DMS79 (cell line): ENCODE results near the gene MRM3.
"Not testable (repeated sequence)": the region's sequence is repeated elsewhere in the genome, so short reads cannot be mapped to it uniquely, and the experiment has no call there.

Experiments
- DNase-seq: peaks from one replicate; lab custom pipeline; 2025; lab: John Stamatoyannopoulos, UW

Gene MRM3, protein sequence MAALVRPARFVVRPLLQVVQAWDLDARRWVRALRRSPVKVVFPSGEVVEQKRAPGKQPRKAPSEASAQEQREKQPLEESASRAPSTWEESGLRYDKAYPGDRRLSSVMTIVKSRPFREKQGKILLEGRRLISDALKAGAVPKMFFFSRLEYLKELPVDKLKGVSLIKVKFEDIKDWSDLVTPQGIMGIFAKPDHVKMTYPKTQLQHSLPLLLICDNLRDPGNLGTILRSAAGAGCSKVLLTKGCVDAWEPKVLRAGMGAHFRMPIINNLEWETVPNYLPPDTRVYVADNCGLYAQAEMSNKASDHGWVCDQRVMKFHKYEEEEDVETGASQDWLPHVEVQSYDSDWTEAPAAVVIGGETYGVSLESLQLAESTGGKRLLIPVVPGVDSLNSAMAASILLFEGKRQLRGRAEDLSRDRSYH

GRCh38 chr17:781805-782731 is at the start of gene MRM3, which contains the start of gene GLOD4:
TSS of gene MRM3 (plus strand) at chr17:782353. CDS start at chr17:782379, 26 bp downstream.
TSS of gene GLOD4 (minus strand) at chr17:782280. CDS start at chr17:782255, 25 bp downstream.
- peak; percentile 12 for DNase-seq

- no peak for DNase-seq
These were observed 49.0 kb upstream of the MRM3 start for GRCh38 chr17:732902-733720.

DNA sequence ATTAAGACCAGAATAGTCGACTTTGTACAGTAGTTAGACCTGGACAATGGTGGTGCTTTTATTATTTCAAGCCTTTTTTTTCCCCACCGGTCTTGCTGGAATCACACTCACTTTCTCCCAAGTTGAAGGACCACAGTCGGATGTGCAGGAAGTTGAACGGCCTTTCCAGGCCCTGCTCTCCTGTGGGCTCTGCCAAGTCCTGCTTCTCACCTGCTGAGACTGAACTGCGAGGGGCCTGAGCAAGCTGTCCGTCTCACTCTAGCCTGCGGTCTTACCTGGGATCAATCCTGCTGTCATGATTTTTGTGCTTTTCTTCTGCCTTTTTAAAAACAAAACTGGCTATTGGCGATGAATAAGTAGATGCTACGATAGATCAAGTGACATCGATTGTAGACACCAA is 48.4 kb upstream of the MRM3 start:
- no peak for DNase-seq

DNA sequence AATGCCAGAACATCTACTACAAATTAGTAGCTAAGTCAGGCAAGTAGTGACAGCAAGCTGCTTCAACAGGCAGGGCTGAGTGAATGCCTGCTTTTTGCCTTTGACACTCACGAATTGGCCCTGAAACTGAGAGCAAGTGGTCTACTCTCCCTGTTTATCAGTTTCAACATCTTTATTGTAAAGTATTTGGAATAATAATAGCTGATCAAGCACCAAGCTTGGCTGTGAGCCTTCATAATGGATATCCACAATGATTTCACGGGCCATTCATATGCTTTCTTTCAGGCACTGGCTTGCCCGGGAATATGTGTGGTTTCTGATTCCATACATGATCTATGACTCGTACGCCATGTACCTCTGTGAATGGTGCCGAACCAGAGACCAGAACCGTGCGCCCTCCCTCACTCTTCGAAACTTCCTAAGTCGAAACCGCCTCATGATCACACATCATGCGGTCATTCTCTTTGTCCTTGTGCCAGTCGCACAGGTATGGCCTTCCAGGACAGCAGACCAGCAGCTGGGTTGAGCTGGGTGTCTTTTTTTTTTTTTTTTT is 44.5 kb upstream of the MRM3 start:
- DNase-seq: no peak

- no peak for DNase-seq
These were observed 41.7 kb upstream of the MRM3 start for GRCh38 chr17:740240-741017.

- no peak for DNase-seq
These were observed 39.9 kb upstream of the MRM3 start for GRCh38 chr17:742147-742793.

GRCh38 chr17:743139-743538 is 39.0 kb upstream of the MRM3 start:
- DNase-seq: no peak

DNA sequence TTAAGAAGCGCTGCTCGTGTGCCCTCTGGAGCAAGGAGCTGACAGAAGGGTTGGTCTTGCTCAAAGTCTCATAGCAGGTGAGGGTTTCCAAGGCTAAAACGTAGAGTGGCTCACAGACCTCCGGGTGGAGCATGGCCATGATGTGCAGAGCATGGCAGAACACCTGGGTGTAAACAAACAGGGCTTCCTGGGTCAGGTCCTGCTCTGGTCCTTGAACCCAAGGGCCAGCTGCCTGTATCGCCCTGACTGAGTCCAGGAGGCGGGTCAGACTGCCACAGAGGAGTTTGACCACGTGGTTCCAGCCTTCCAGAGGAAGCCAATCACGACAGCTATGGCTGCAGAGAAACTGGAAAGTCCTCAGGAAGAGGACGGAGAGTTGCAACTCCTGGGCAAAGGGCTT is 37.2 kb upstream of the MRM3 start:
- no peak for DNase-seq

DNA sequence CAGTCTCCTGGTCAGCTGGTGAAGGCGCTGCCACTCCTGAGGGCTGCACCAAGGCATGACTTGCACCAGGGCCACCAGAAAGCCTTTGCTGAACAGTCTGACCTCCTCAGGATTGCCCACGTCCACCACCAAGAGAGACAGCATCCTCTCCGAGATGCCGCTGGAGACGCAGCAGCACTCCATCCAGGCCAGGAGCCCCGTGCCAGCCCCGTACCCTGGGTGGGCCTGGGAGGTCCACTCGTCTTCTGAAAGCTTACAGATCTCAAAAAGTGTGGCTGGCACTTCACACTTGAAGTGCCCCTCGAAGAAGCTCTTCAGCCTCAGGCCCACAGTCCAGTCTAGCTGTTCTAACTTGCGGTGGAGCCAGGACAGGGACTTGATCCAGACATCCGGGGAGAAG is 36.7 kb upstream of the MRM3 start:
- DNase-seq: no peak

- no peak for DNase-seq
These were observed 36.0 kb upstream of the MRM3 start for GRCh38 chr17:746181-746580.

DNA sequence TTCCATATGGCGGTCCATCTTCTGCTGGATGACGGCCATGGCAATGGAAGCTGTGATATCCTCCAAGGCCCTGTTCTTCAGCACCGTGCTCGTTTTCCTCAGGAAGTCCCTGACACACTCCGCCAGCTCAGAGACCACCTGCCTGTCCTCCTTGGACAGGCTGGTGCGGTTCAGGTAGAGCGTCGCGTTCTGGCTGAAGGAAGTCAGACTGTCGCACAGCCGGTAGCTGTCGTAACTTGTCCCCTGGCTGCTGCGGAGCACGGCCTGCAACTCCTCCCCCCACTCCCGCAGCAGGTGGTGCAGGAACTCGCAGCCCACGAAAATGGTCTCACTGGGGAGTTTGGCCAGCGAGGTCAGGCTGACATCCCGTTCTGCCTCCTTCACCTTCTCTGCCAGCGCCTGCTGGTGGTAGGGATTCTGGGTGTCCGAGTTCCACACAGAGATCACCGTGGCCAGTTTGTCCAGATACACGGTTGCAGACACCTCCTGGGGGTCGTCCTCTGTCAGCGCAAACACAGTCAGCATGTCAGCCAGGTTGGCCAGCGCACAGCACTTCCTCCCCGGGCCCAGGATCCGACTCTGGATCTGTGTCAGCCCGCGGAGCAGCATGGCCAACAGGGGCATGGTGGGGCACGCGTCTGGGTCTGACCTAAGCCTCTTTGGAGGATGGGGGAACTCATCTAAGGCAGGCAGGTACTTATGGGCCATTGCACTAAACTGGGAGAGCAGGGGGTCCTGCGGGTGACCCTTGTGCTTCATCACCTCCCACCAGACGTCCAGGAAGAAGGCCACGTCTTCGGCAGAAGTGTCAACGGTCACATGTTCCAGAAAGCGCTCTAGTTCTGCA is 35.1 kb upstream of the MRM3 start:
- DNase-seq: no peak

DNA sequence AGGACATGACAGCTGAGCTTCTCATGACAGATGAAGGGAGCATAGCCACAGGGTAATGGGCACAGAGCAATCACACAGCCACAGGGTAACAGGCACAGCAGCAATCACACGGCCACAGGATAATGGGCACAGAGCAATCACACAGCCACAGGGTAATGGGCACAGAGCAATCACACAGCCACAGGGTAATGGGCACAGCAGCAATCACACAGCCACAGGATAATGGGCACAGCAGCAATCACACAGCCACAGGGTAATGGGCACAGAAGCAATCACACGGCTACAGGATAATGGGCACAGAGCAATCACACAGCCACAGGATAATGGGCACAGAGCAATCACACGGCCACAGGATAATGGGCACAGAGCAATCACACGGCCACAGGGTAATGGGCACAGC is 33.5 kb upstream of the MRM3 start:
- not testable (repeated sequence) for DNase-seq

GRCh38 chr17:749359-749758 is 32.8 kb upstream of the MRM3 start:
- DNase-seq: not testable (repeated sequence)

DNA sequence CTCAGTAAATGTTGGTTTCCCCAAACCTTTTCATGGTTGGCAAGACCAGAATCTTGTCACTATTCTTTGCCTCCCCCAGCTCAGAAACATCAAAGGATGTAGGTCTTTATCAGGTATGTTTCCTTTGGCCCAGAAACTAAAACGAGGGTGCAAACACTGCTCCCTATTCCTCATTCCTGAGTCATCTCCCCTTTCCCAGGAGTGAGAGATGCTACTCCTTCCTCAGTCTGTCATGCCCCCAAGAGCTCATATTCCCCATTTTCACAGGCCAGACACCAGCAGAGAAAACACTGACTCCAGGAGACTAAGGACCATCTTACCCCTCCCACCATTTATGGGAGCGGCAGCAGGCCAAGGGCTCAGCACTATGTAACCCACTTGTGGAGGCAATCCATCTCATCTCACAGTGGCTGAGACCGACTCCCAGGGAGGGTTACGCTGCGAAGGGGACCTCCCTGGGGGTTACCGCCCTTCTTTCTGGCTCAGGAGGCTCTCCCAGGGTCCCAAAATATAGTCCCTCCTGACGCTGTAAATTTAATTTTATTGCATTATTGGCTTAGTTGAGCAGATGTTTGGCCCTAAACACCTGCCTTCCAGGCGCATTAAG is 31.6 kb upstream of the MRM3 start:
- DNase-seq: peak; percentile 78

GRCh38 chr17:751269-752001 is 30.7 kb upstream of the MRM3 start:
- DNase-seq: no peak

DNA sequence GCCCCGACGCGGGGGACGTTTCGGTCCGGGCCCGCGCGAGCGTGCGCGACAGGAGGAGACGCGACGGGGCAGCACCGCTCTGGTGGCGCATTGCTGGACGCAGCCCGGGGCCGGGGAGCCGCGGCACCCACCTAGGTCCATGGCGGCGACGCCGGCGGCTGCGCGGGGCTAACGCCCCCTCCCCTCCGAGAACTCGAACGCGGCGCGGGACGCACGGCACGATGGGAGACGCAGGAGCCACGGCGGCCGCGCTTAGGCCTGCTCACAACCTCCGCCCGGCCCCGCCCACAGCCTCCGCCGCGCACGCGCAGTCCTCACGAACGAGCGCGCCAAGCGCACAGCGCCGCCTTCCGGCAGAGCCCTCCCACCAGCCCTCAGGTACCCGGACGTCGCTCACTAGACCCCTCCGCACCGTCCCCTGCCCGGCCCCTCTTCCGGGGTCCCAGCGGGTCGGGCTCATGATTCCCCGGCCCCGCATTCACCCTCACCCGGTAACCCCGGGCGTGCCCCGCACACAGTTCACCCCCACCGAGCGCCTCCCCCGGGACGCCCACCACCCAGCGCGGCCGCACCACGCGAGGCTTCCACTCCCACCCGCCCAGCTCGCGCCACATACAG is 30.0 kb upstream of the MRM3 start, which contains the start of gene GEMIN4:
TSS of gene GEMIN4 (minus strand) at position 263 of the 618 bp plus-strand sequence. CDS start at position 141, 122 bp downstream.
- DNase-seq: peak; percentile 51

DNA sequence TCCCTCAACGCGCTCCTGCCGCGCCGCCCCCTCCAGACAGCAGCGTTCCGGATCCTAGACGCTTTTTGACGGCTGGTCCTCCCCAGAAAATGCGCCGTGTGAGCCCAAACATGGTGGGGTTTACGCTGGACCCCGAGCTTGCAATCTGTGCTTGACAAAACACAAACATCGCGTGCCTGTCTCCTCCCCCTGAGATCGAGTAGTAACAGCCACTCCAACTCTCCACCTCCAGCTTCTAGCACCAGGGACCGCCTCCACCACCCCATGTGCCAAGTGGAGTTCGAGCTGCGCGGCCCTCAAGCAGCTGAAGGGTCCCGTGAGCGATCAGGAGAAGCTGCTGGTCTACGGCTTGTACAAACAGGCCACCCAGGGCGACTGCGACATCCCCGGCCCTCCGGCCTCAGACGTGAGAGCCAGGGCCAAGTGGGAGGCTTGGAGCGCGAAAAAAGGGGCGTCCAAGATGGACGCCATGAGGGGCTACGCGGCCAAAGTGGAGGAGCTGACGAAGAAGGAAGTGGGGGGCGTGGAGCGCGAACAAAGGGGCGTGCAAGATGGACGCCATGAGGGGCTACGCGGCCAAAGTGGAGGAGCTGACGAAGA is 29.4 kb upstream of the MRM3 start:
- peak; percentile 50 for DNase-seq
